HG02623 (cell line): Measurements from ENCODE around the gene TSPYL1.
A peak's percentile ranks its signal among the peaks of the same experiment; 100 is the strongest.
"Not testable (repeated sequence)": the region's sequence is repeated elsewhere in the genome, so short reads cannot be mapped to it uniquely, and the experiment has no call there.

Source experiments
- ATAC-seq: cut with Tn5 transposase; IDR thresholded peaks from one replicate; pipeline ENCODE4 v1.9.1; 2021; ENCODE audit warnings: moderate library complexity; ENCODE audit not compliant: unreplicated experiment

TSPYL1 gene

GRCh38 chr6:116279232-116280160, at the start of gene TSPYL1:
Gene TSPYL1, minus strand, starts transcription at chr6:116279930. Its CDS starts 100 bp downstream, at chr6:116279830.
- ATAC-seq: peak; percentile 96

GRCh38 chr6:116329156-116329555, 49.4 kb upstream of the TSPYL1 start:
- no peak for ATAC-seq

DNA sequence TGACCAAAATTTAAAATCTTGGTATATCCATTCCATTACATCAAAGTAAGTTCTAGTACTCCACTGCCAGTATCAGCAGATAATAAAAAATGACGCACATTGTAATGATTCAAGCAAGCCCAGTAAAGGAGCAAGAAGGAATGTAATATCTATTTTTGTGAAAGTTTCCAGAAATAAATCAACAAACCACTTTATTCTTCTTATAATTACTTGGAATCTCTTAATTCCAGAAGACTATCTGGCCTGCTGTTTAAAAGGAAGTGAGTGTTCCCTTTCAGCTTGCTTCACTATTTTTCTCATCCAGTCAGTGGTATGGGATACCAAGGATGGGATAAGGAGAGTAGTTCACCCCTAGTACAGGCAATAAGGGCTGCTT, 48.8 kb upstream of the TSPYL1 start:
- ATAC-seq: no peak

DNA sequence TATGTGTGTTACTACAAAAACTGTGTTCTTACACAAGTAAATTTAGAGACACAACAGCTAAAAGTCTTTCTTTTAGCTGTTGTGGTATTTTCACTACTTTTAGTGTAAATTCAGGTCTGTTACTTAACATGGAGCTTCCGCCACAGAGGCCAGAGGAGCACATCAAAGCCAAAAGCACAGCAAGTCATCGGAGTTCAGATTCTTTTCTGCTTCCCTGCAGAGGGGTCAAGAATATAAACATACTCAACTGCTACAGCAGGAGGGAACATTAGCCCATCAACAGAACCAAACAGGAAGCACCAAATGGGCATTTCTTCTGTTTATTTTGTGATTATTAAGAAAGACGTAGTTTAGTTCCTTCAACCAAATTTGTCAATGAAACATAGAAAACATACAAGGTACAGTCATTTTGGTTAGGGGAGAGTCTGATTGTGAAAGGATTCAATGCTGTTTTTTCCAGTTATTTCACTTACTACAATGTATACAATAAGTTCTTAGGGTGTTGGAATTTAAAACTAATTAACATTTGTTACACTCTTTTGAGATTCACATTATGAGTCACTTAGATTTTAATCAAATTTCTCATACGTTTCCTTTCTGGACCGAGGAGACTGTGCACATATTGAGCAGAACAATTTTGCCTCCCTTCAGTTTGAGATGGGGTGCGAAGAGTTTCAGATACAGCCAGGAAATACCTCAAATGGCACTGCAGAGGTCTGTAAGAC, 48.2 kb upstream of the TSPYL1 start:
- ATAC-seq: no peak

DNA sequence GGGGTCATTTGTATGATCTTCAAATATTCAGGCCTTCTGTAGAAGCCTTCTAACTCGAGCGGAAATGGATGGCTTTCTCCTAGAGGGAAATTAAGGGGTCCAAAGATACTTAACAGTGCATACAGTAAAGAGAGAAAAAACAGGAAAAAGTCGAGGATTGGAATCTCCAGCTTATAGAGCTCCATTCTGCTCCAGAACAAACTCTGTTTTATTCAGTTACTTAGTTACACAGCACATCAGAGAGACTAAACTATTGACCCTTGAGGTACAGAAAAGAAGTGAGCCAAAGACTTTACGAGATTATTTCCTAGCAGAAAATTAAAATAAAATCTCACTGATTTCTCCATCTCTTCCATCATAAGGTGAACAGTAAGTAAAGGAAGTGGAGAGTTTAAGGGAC, 47.3 kb upstream of the TSPYL1 start:
- ATAC-seq: no peak

DNA sequence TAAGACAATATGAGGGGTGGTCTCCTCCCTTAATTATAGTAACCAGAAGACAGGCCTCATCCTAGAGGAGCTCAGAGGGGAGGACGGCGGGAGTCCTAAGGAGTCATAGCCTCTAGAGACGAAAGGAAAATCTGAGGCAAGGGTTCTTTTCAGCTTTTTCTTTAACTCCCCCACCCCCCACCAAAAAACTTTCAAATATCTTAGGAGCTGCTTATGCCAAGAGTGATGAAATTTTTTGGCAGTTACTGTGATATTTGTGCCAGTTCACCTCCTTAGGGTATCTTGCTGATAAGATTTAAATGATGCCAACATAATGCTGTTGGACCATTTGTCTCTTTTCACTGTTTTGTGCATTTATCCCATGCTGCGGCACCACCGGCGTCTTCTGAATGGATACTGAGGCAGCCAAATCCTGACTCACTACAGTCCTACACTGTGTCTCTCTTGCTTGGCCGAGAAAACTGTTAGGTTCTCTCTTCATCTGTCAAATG, 46.5 kb upstream of the TSPYL1 start:
- ATAC-seq: no peak

DNA sequence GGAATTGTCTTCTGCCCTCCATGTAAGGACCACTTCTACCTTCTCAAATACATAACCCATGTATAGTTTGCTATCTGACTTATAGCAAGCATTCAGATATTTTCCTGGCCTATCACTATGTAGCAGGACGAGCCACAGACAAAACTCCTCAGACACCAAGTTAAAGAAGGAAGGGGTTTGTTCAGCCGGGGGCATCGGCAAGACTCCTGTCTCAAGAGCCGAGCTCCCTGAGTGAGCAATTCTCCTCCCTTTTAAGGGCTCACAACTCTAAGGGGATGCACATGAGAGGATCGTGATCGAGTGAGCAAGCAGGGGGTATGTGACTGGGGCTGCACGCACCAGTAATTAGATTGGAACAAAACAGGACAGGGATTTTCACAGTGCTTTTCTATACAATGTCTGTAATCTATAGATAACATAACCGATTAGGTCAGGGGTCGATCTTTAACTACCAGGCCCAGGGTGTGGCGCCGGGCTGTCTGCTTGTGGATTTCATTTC, 46.0 kb upstream of the TSPYL1 start:
- ATAC-seq: not testable (repeated sequence)

GRCh38 chr6:116323863-116324262, 44.1 kb upstream of the TSPYL1 start:
- no peak for ATAC-seq

GRCh38 chr6:116321933-116322332, 42.2 kb upstream of the TSPYL1 start:
- ATAC-seq: not testable (repeated sequence)

DNA sequence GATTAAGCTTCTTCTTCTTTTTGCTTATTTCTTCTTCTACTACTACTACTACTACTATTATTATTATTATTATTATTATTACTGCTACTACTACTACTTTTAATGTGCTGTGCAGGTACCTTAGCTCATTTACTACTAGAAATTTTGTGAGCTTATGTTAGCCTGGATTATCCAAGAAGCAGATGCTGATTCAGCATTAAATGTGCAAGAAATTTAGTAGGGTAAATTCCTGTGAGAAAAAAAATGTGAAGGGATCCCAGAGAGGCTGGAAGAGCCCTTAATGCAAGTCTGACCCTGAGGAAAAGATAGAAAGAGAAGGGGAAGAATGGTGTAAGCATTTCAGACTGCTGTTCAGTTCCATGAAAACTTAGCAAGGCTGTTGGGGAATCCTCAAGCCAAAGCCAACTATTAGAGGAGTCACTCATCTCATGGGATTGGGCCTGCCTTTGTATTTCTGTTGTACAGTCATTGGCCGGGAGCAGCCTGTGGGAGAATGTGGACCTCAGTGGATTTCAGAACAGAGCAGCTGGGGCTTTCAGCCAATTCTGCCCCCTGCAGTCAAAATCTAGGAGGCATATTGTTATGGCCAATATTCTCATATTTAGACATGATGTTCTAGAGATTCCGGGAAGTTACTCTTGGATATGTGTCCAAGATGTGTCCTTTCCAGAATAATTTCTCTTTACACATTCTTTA, 37.2 kb upstream of the TSPYL1 start:
- no peak for ATAC-seq

GRCh38 chr6:116314878-116315277, 35.1 kb upstream of the TSPYL1 start:
- peak; percentile 74 for ATAC-seq

DNA sequence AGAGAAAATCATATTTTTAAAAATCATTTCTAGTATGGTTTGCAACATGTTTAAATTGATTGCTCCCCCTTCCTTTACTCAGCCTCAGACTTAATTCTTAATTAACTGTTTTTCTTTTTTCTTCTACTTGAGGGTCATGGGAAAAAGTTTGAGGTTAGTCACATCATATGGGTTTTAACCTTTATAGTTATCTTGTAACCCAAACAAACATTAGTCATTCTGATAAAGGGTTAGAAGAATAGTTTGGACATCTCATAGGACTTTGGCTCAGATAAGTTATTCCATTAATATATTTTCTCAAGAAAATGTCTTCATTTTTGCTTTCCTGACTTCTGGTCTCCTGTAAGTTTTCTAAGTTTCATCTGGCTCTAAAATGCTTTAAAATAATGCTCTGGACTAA, 34.5 kb upstream of the TSPYL1 start:
- ATAC-seq: no peak

- ATAC-seq: no peak
Measured at GRCh38 chr6:116313101-116313776, 33.5 kb upstream of the TSPYL1 start.

DNA sequence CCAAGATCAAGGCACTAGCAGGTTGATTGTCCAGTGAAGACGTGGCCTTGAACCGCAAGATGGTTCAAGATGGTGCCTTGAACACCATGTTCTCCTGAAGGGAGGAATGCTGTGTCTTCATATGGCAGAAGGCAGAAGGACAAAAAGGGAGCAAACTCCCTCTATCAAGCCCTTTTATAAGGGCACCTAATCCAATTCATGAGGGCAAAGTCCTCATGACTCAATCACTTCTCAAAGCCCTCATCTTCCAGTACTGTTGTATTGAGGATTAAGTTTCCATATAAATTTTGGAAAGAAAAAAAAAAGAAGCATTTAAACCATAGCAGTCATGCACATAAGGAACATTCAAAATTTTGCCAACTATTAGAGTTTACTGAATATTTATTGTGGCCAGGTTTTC, 29.9 kb upstream of the TSPYL1 start:
- no peak for ATAC-seq

- no peak for ATAC-seq
Measured at GRCh38 chr6:116309001-116309400, 29.3 kb upstream of the TSPYL1 start.

- ATAC-seq: no peak
Measured at GRCh38 chr6:116307633-116308032, 27.9 kb upstream of the TSPYL1 start.

- ATAC-seq: no peak
Measured at GRCh38 chr6:116307001-116307400, 27.3 kb upstream of the TSPYL1 start.

DNA sequence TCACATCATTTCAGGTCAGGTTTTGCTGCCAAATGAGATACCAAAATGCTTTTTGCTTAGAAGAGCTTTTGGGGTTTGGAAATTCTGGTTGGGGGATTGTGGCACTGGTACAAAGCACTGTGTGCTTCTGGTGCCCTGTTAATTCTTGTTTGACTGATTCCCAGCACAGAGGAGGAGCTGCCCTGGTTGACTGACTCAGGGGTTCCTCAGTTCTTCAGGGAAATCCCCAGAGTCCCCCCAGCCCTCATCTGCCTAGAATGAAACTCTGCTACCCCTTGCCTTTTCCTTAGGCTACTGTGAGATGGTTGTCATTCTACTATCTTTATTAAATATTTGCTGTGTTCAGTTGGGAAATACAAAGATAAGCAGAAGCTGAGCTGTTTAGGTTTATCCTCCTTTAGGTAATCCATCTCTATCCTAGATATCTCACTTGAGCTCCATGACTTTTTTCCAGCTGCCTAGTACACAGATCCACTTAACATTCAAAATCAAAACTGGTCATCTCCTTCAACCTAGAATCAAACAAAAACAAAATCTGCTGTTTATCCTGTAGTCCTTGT, 24.9 kb upstream of the TSPYL1 start:
- ATAC-seq: no peak

- no peak for ATAC-seq
Measured at GRCh38 chr6:116301104-116301503, 21.4 kb upstream of the TSPYL1 start.

- no peak for ATAC-seq
Measured at GRCh38 chr6:116300566-116300965, 20.8 kb upstream of the TSPYL1 start.
